VCaP (cell line): ENCODE results near the gene ALMS1.
"Not testable (repeated sequence)": the region's sequence is repeated elsewhere in the genome, so short reads cannot be mapped to it uniquely, and the experiment has no call there.

Experiments
- H3K27ac ChIP-seq: fragments of 450-650 bp; 2 replicates; pipeline ENCODE4 v1.5.1; 2017
- CTCF ChIP-seq: fragments of 450-650 bp; conservative IDR thresholded peaks from 2 replicates; pipeline ENCODE4 v1.5.1; 2017; ENCODE audit warnings: mild to moderate bottlenecking, moderate library complexity

ALMS1 gene

GRCh38 chr2:73588177-73588576 lies 202.5 kb downstream of the ALMS1 start:
- H3K27ac ChIP-seq, result no peak overlapping the region
- no peak for TF ChIP-seq CTCF

DNA sequence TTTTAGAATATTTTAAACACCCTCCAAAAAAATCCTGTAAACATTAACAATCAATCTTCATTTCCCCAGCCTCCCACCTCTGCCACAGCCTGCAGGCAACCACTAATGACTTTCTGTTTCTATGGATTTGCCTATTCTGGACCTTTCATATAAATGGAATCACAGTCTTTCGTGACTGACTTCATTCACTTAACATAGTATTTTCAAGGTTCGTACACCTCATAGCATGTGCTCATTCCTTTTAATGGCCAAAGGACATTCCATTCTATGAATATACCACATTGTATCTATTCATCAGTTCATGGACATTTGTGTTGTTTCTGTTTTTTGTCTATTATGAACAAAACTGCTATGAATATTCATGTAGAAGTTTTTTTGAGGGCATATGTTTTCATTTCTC lies 208.0 kb downstream of the ALMS1 start:
- TF ChIP-seq CTCF, result no peak
- H3K27ac ChIP-seq, result no peak overlapping the region

- TF ChIP-seq CTCF, result no peak
Measured at GRCh38 chr2:73594251-73594650, 208.6 kb downstream of the ALMS1 start.

GRCh38 chr2:73601780-73602179 lies 216.1 kb downstream of the ALMS1 start:
- no peak overlapping the region for H3K27ac ChIP-seq
- no peak for TF ChIP-seq CTCF

More at GRCh38 chr2:73594251-73594650, 208.6 kb downstream of the ALMS1 start:
- H3K27ac ChIP-seq, result no peak overlapping the region

- not testable (repeated sequence) for H3K27ac ChIP-seq
Measured at GRCh38 chr2:73603099-73603588, 217.5 kb downstream of the ALMS1 start.

- not testable (repeated sequence) for H3K27ac ChIP-seq
Measured at GRCh38 chr2:73604589-73604988, 219.0 kb downstream of the ALMS1 start.

GRCh38 chr2:73610111-73610510 lies 224.5 kb downstream of the ALMS1 start:
- no peak overlapping the region for H3K27ac ChIP-seq
- TF ChIP-seq CTCF, result no peak

GRCh38 chr2:73611193-73611592 lies 225.6 kb downstream of the ALMS1 start:
- no peak overlapping the region for H3K27ac ChIP-seq
- TF ChIP-seq CTCF, result no peak

DNA sequence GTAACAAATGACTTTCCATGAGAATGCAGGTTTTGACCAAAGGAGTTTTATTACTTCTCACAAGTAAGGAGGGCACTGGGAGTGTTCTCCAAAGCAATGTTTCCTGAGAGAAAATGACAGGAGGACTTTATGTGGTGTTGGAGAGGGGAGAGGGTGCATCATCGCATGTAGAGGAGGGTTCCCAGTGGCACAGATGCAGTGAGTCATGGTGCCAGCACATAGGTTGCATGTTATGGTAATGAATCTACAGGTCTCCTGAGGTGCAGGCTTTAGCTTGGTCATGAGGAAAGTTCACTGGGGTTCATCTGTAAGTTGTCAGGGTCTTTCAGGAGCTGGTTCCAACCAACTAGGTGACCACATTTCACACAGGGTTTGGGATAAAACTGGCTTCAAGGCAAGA lies 226.2 kb downstream of the ALMS1 start:
- no peak overlapping the region for H3K27ac ChIP-seq
- no peak for TF ChIP-seq CTCF
